Measurements from ENCODE around the gene SEPHS2. TPM values are rescaled to one million over a fixed set of nuclear protein-coding genes. Genes with fewer than 3 reads are reported as not detected.

SEPHS2 gene
- polyA plus RNA-seq, 1 donor from 2014 or later: 9.8 TPM

- H3K4me2 ChIP-seq (ENCODE audit: low read length): no peak overlapping the region
- TF ChIP-seq REST (IDR thresholded peaks at IDR 0.05; ENCODE audit: borderline replicate concordance) (no peak), EP300 (conservative IDR thresholded peaks at IDR 0.05; ENCODE audit: poor library complexity, severe bottlenecking) (no peak), CTCF (IDR thresholded peaks at IDR 0.05; ENCODE audit: poor library complexity, severe bottlenecking) (no peak), POLR2AphosphoS5 (IDR thresholded peaks at IDR 0.05) (no peak), EZH2 (IDR thresholded peaks at IDR 0.05; ENCODE audit: borderline replicate concordance, insufficient read depth, low read length, poor library complexity, severe bottlenecking) (no peak), SMC3 (conservative IDR thresholded peaks at IDR 0.05; ENCODE audit: poor library complexity) (no peak), TAF1 (IDR thresholded peaks at IDR 0.05; ENCODE audit: low read depth) (no peak), MXI1 (conservative IDR thresholded peaks at IDR 0.05; ENCODE audit: poor library complexity, severe bottlenecking) (no peak), RAD21 (conservative IDR thresholded peaks at IDR 0.05) (no peak)
- no peaks in the 10 kb centered on the region for H3F3A ChIP-seq (ENCODE audit: insufficient read depth, low read length, poor library complexity, severe bottlenecking)
- no peak overlapping the region for H2AFZ ChIP-seq (ENCODE audit: low read depth, low read length)
- H3K9ac ChIP-seq (ENCODE audit: low read length): no peak overlapping the region
- H3K27me3 ChIP-seq (ENCODE audit: insufficient read depth, low read depth, low read length): no peaks in the 10 kb centered on the region
- H3K79me2 ChIP-seq (replicated peaks; ENCODE audit: insufficient read depth, low read length): no peaks in the 10 kb centered on the region
- no peaks in the 10 kb centered on the region for H3K36me3 ChIP-seq (ENCODE audit: insufficient read depth, low read length)
- H3K4me3 ChIP-seq (ENCODE audit: low read length): no peak overlapping the region
- no peaks in the 10 kb centered on the region for H4K20me1 ChIP-seq (ENCODE audit: insufficient read depth)
- no peaks in the 10 kb centered on the region for H3K9me2 ChIP-seq (ENCODE audit: insufficient read depth, low read length)
- H3K9me3 ChIP-seq (ENCODE audit: low read length): no peaks in the 10 kb centered on the region
- no peak overlapping the region for H3K27ac ChIP-seq (ENCODE audit: low read length)
Measured at GRCh38 chr16:30473231-30474073, 27.8 kb upstream of the SEPHS2 start.

- TF ChIP-seq REST (IDR thresholded peaks at IDR 0.05; ENCODE audit: borderline replicate concordance) (no peak), EP300 (conservative IDR thresholded peaks at IDR 0.05; ENCODE audit: poor library complexity, severe bottlenecking) (no peak), CTCF (IDR thresholded peaks at IDR 0.05; ENCODE audit: poor library complexity, severe bottlenecking) (no peak), EZH2 (IDR thresholded peaks at IDR 0.05; ENCODE audit: borderline replicate concordance, insufficient read depth, low read length, poor library complexity, severe bottlenecking) (no peak), TAF1 (IDR thresholded peaks at IDR 0.05; ENCODE audit: low read depth) (no peak), POLR2AphosphoS5 (IDR thresholded peaks at IDR 0.05) (no peak), SMC3 (conservative IDR thresholded peaks at IDR 0.05; ENCODE audit: poor library complexity) (no peak), RAD21 (conservative IDR thresholded peaks at IDR 0.05) (no peak), MXI1 (conservative IDR thresholded peaks at IDR 0.05; ENCODE audit: poor library complexity, severe bottlenecking) (no peak)
- Histone ChIP-seq H3K4me2 (ENCODE audit: low read length) (no peak within 1 kb of the TSS), H3F3A (ENCODE audit: insufficient read depth, low read length, poor library complexity, severe bottlenecking) (no peaks in the 10 kb centered on the region), H2AFZ (ENCODE audit: low read depth, low read length) (no peak within 1 kb of the TSS), H3K9me3 (ENCODE audit: low read length) (no peaks in the 10 kb centered on the region), H3K36me3 (ENCODE audit: insufficient read depth, low read length) (no peaks in the 10 kb centered on the region), H3K4me3 (ENCODE audit: low read length) (no peak within 1 kb of the TSS), H3K27me3 (ENCODE audit: insufficient read depth, low read depth, low read length) (no peaks in the 10 kb centered on the region), H3K79me2 (replicated peaks; ENCODE audit: insufficient read depth, low read length) (no peaks in the 10 kb centered on the region), H4K20me1 (ENCODE audit: insufficient read depth) (no peaks in the 10 kb centered on the region), H3K9ac (ENCODE audit: low read length) (no peak within 1 kb of the TSS), H3K27ac (ENCODE audit: low read length) (no peak within 1 kb of the TSS), H3K9me2 (ENCODE audit: insufficient read depth, low read length) (no peaks in the 10 kb centered on the region)
Measured at GRCh38 chr16:30472328-30472942, 26.8 kb upstream of the SEPHS2 start, which contains the start of gene ITGAL. Gene ITGAL, plus strand, starts transcription at chr16:30472742. Its CDS starts 96 bp downstream, at chr16:30472838.
